Measurements from ENCODE around the gene HSPA1B.

The HSPA1B gene
- total RNA-seq = 15.7 to 240 (median 30.6) reads per million in 9 experiments

GRCh38 chr6:31827286-31828079, at the start of gene HSPA1B:
Gene HSPA1B, plus strand, starts transcription at chr6:31827738. Its CDS starts 213 bp downstream, at chr6:31827951.
- ATAC-seq (replicated peaks) = peak; percentile 67
- H3K9me3 Mint-ChIP-seq = no peaks in the 10 kb centered on the region

DNA sequence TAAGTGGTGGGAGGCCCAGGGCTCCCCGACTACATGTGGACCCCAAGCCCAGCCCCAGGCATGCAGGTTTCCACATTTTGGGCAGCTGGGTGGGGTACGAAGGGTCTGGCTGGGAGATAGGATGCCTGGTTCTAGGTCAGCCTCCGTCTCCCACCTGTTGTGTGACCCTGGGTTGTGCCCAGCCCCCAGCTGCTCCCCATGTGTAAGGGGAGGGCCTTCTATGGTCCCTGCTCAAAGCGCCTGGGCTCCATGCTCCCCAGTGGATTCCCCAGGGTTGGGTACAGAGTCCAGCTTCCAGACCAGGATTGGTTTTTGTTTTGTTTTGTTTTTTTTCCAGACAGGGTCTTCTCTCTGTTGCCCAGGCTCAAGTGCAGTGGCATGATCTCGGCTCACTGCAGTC, 49.3 kb upstream of the HSPA1B start:
- Mint-ChIP-seq H3K27me3 (no peaks in the 10 kb centered on the region), H3K27ac (peak overlapping the region in 1 of 2 donors; percentile 94)

More at GRCh38 chr6:31827286-31828079, at the start of gene HSPA1B:
- Mint-ChIP-seq H3K4me3 (peak within 1 kb of the TSS; percentile 96 to 97), H3K4me1 (ENCODE audit: low read depth in 2 of 2) (peaks cover 18 to 39% of the 10 kb centered on the region in 2 donors), H3K27ac (peak within 1 kb of the TSS; percentile 96 to 97), H3K36me3 (ENCODE audit: insufficient read depth) (peaks cover 12% of the 10 kb centered on the region), H3K27me3 (no peaks in the 10 kb centered on the region)
- peak; percentile 69 to 75 (median 73) for DNase-seq

DNA sequence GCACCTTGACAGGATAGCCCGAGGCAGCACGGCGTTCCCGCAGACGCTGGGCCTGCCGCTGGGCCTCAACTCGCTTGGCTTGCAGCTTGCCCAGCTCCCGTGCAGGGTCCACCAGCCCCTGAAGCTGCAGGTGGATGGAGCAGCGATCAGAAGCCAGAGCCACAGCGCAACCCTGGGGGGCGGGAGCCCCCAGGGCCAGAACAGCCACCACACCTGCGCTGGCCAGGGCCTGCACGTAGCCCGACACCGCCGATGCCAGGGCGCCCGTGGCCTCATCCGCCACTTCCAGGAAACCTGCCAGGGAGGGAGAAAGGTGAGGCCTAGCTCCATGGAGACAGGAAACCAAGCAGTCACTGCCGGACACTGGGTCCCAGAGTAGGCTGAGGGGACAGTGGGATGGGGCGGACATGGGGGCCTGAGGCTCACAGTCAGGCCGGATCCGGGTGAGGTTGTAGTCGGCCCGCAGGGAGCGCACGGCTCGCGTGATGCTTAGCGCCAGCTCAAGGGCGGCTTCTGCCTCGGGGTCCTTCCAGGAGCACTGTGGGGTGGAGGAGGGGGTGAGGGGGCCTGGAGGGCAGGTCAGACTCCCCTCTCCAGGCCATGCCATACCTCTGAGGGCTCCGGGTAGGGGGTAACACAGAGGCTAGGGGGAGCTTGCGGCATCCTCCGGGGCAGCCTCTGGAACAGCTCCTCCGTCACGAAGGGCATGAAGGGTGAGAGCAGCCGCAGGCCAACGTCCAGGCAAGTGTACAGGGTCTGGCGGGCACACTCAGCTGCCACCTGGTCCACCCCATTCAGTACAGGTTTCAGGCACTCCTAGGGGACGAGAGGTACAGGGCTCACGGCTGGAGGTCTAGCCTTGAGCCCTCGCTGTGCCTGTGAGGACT, 48.3 kb upstream of the HSPA1B start:
- DNase-seq (no peak), ATAC-seq (replicated peaks) (no peak)
- Mint-ChIP-seq H3K4me3 (no peak overlapping the region), H3K27me3 (no peaks in the 10 kb centered on the region), H3K4me1 (ENCODE audit: low read depth in 2 of 2) (peaks cover 20 to 25% of the 10 kb centered on the region in 2 donors), H3K27ac (no peak overlapping the region), H3K9me3 (no peaks in the 10 kb centered on the region), H3K36me3 (ENCODE audit: insufficient read depth) (peaks cover 21% of the 10 kb centered on the region)

More for the DNA sequence above, 49.3 kb upstream of the HSPA1B start:
- Mint-ChIP-seq H3K4me1 (ENCODE audit: low read depth in 2 of 2) (peaks cover 23 to 25% of the 10 kb centered on the region in 2 donors), H3K9me3 (no peaks in the 10 kb centered on the region), H3K4me3 (no peak overlapping the region), H3K36me3 (ENCODE audit: insufficient read depth) (peaks cover 15% of the 10 kb centered on the region)
- DNase-seq (no peak), ATAC-seq (replicated peaks) (no peak)

DNA sequence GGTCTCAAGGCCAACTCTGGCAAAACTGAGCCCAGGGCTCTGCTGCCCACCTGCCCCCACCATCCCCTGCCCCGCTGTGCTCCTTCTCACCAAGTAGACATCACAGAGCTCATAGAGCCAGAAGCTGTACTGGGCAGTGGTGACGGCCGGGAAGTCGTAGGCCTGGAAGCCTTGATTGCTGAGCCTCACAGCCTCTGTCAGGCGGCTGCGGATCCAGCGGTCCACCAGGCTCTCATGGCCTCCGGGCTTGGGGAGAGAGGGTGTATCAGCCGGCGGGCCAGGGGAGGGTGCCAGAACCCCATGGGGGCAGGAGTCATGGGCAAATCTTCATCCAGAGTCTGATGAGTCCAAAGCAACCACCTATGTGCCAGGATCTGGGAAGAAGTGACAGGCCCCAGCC, 47.6 kb upstream of the HSPA1B start:
- ATAC-seq (replicated peaks) (no peak), DNase-seq (no peak)
- Mint-ChIP-seq H3K4me3 (no peak overlapping the region), H3K4me1 (ENCODE audit: low read depth in 2 of 2) (peaks cover 20 to 25% of the 10 kb centered on the region in 2 donors), H3K27me3 (no peaks in the 10 kb centered on the region), H3K36me3 (ENCODE audit: insufficient read depth) (peaks cover 21% of the 10 kb centered on the region), H3K9me3 (no peaks in the 10 kb centered on the region), H3K27ac (no peak overlapping the region)

GRCh38 chr6:31780507-31781243, 46.9 kb upstream of the HSPA1B start:
- no peak for DNase-seq
- peaks cover 21% of the 10 kb centered on the region for H3K36me3 Mint-ChIP-seq (ENCODE audit: insufficient read depth)
- H3K27me3 Mint-ChIP-seq = no peaks in the 10 kb centered on the region
- peak overlapping the region in 1 of 2 donors; percentile 23 for H3K27ac Mint-ChIP-seq
- H3K4me1 Mint-ChIP-seq (ENCODE audit: low read depth in 2 of 2) = peaks cover 17 to 19% of the 10 kb centered on the region in 2 donors
- no peaks in the 10 kb centered on the region for H3K9me3 Mint-ChIP-seq
- H3K4me3 Mint-ChIP-seq = no peak overlapping the region
- ATAC-seq (replicated peaks) = no peak

DNA sequence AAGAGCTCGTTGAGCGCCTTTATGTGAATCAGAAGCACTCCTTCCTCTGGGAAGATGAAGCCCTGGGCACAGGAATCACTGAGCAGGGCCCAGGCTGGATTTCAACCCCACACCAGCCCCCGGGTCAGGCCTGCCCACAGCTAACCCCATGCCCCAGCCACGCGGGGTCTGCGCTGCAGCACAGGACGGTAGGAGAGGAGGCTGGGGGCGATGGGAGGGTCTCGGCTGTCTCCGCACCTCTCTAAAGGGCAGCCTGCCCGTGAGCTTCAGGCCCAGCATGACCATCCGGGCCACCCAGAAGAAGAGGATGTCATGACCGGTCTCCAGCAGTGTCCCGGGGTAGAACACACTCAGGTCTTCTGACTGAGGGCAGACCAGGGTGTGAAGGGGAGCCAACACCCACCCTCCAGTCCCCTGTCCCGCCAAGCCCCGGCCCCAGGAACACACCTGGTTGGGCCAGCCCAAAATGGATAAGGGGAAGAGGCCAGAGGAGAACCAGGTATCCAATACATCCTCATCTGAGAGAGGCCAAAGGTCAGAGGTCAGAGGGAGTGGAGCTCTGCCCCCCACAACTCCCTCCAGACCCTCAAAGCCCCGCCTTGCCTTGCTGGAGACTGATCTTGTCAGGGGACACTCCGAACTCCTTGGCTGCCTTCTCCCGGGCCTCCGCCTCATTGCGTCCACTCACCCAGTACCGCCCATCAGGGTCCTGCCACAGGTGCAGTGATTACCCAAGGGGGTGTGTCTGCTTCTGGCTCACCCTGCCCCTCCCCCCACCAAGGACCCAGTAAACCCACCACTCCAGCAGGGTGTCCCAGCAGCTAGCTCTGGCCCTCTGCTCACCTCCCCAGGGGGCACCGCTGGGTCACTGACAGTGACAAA, 46.1 kb upstream of the HSPA1B start:
- Mint-ChIP-seq H3K27me3 (no peaks in the 10 kb centered on the region), H3K36me3 (ENCODE audit: insufficient read depth) (peaks cover 18% of the 10 kb centered on the region), H3K4me1 (ENCODE audit: low read depth in 2 of 2) (peaks cover 11% of the 10 kb centered on the region in 2 donors), H3K9me3 (no peaks in the 10 kb centered on the region), H3K27ac (peak overlapping the region in 1 of 2 donors; percentile 53), H3K4me3 (no peak overlapping the region)
- ATAC-seq (replicated peaks) (no peak), DNase-seq (no peak)

DNA sequence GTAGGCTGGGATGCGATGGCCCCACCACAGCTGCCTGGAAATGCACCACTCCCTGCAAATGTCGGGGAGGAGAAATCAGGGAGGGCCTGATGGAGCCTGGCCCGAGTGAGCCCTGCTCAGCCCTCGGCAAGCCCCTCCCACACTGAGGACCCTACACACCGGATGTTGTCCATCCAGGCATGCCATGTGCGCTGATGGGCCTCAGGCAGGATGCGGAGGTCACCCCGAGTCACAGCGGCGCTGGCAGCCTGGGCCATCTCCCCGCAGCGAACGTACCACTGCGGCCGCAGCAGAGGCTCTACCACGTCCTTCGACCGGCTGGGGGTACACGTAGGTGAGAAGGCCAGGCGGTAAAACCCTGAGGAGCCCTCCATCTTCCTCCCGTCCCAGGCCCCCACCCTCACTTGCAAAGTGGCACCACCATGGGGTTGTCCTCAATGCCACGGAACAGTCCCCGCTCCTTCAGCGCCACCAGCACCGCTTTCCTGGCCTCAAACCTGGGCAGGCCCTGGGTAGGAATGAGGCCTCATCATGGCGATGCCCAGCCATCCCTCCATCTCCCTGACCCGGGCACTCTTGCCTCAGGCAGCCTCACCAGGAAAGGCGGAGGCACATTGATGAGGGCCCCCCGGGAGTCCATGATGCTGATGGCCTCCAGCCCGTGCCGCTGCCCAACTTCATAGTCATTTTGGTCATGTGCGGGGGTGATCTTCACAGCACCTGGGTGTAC, 45.2 kb upstream of the HSPA1B start:
- peaks cover 3% of the 10 kb centered on the region in 2 donors for H3K4me1 Mint-ChIP-seq (ENCODE audit: low read depth in 2 of 2)
- peak overlapping the region in 1 of 2 donors; percentile 53 for H3K27ac Mint-ChIP-seq
- H3K36me3 Mint-ChIP-seq (ENCODE audit: insufficient read depth) = peaks cover 16% of the 10 kb centered on the region
- no peak overlapping the region for H3K4me3 Mint-ChIP-seq
- no peaks in the 10 kb centered on the region for H3K9me3 Mint-ChIP-seq
- ATAC-seq (replicated peaks) = no peak
- DNase-seq = no peak
- H3K27me3 Mint-ChIP-seq = no peaks in the 10 kb centered on the region

DNA sequence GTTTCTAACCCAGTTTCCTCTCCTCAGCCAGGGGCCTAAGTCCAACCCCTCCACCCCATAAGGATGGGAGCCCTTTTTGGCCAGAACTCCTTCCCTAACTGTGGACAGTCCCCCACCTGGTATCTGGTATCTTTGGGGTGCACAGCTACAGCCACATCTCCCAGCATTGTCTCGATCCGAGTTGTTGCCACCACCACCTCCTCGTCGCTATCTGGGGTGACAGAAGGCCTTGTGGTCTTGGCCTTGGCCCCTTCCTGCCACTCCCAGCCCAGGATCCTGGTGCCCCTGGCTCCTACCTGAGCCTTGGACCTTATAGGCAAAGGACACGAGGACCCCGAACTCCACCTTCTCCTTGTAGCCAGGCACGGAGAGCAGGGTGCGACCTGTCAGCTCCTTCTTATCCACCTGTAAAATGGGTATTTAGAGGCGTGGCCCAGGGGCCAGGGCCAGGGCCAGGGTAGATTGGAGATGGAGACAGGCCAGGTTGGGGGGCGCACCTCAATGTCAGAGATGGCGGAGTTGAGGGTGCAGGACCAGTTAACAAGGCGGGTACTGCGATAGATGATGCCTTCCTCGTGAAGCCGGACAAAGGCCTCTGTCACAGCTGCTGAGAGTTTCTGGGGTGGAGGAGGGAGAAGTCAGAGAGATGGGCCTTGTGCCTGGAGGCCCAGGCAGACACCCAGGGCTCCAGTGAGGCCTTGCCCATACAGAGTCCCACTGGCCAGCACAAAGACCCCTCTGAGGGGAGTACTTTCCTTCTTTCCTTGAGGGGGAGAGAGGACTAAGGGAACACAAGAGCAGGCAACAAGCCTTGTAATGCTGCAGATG, 43.2 kb upstream of the HSPA1B start:
- ATAC-seq (replicated peaks) = no peak
- Mint-ChIP-seq H3K9me3 (no peaks in the 10 kb centered on the region), H3K4me3 (no peak overlapping the region), H3K27ac (peak overlapping the region in 1 of 2 donors; percentile 63), H3K27me3 (no peaks in the 10 kb centered on the region), H3K4me1 (ENCODE audit: low read depth in 2 of 2) (no peaks in the 10 kb centered on the region), H3K36me3 (ENCODE audit: insufficient read depth) (peaks cover 20% of the 10 kb centered on the region)
- no peak for DNase-seq

DNA sequence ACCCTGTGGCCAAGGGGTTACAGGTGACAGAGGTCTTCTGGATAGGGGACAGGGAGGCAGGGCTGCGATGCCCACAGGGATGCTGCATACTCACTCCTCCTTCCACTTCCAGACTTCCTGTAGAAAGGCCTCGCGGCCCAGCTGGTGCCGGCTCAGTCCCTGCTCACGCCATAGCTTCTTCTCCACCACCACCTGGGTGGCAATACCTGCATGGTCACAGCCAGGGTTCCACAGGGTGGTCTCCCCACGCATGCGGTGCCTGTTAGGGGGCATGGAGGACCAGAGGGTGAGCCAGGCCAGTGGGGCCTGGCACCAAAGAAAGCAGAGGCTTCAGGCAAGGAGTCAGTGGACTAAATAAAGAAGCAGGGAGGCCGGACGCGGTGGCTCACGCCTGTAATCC, 42.1 kb upstream of the HSPA1B start:
- no peak overlapping the region for H3K4me3 Mint-ChIP-seq
- peaks cover 19% of the 10 kb centered on the region for H3K36me3 Mint-ChIP-seq (ENCODE audit: insufficient read depth)
- H3K9me3 Mint-ChIP-seq = no peaks in the 10 kb centered on the region
- H3K27ac Mint-ChIP-seq = no peak overlapping the region
- ATAC-seq (replicated peaks) (no peak), DNase-seq (no peak)
- no peaks in the 10 kb centered on the region for H3K27me3 Mint-ChIP-seq
- H3K4me1 Mint-ChIP-seq (ENCODE audit: low read depth in 2 of 2) = peaks cover 0 to 1% of the 10 kb centered on the region in 2 donors

- ATAC-seq (replicated peaks) = no peak
- Mint-ChIP-seq H3K36me3 (ENCODE audit: insufficient read depth) (peaks cover 16% of the 10 kb centered on the region), H3K4me3 (no peak overlapping the region), H3K27me3 (no peaks in the 10 kb centered on the region), H3K4me1 (ENCODE audit: low read depth in 2 of 2) (peaks cover 19 to 26% of the 10 kb centered on the region in 2 donors), H3K27ac (peak overlapping the region in 1 of 2 donors; percentile 49), H3K9me3 (no peaks in the 10 kb centered on the region)
- DNase-seq = peak in 1 of 3 experiments; percentile 39
These were observed 36.0 kb upstream of the HSPA1B start for GRCh38 chr6:31791324-31792089.

GRCh38 chr6:31792090-31792374, 35.5 kb upstream of the HSPA1B start:
- Mint-ChIP-seq H3K9me3 (no peaks in the 10 kb centered on the region), H3K27ac (peak overlapping the region in 1 of 2 donors; percentile 49)
- ATAC-seq (replicated peaks) = no peak

More at GRCh38 chr6:31792090-31792374, 35.5 kb upstream of the HSPA1B start:
- Mint-ChIP-seq H3K4me1 (ENCODE audit: low read depth in 2 of 2) (peaks cover 21 to 29% of the 10 kb centered on the region in 2 donors), H3K4me3 (no peak overlapping the region), H3K27me3 (no peaks in the 10 kb centered on the region), H3K36me3 (ENCODE audit: insufficient read depth) (peaks cover 16% of the 10 kb centered on the region)
- no peak for DNase-seq

Measured in effector memory CD8-positive, alpha-beta T cell (primary cell).